Non-pigmented ciliary epithelial cell (primary cell): ENCODE results near the gene SH3BP2.

Experiments
- DNase-seq: peaks from one replicate; pipeline ENCODE4 v3.0.0-alpha.2; 2010; ENCODE audit warnings: low read depth

SH3BP2 gene

GRCh38 chr4:2803624-2804448, 11.0 kb downstream of the SH3BP2 start:
- DNase-seq = no peak

- no peak for DNase-seq
Observed at GRCh38 chr4:2804449-2804972, 11.6 kb downstream of the SH3BP2 start.

- no peak for DNase-seq
Observed at GRCh38 chr4:2804973-2805501, 12.2 kb downstream of the SH3BP2 start.

GRCh38 chr4:2805712-2806389, 13.0 kb downstream of the SH3BP2 start:
- no peak for DNase-seq

- no peak for DNase-seq
Observed at GRCh38 chr4:2806390-2807355, 13.8 kb downstream of the SH3BP2 start.

GRCh38 chr4:2807571-2807970, 14.7 kb downstream of the SH3BP2 start:
- DNase-seq = no peak

- no peak for DNase-seq
Observed at GRCh38 chr4:2808001-2808400, 15.1 kb downstream of the SH3BP2 start.

- no peak for DNase-seq
Observed at GRCh38 chr4:2809610-2810180, 16.8 kb downstream of the SH3BP2 start.

- DNase-seq = no peak
Observed at GRCh38 chr4:2810388-2810787, 17.5 kb downstream of the SH3BP2 start.

- no peak for DNase-seq
Observed at GRCh38 chr4:2811830-2812611, 19.1 kb downstream of the SH3BP2 start.

GRCh38 chr4:2812612-2813354, 19.9 kb downstream of the SH3BP2 start:
- no peak for DNase-seq

- no peak for DNase-seq
Observed at GRCh38 chr4:2813446-2814405, 20.8 kb downstream of the SH3BP2 start.

GRCh38 chr4:2814627-2815270, 21.9 kb downstream of the SH3BP2 start:
- DNase-seq = no peak

- no peak for DNase-seq
Observed at GRCh38 chr4:2816401-2816954, 23.6 kb downstream of the SH3BP2 start.

- no peak for DNase-seq
Observed at GRCh38 chr4:2817137-2817536, 24.3 kb downstream of the SH3BP2 start.

GRCh38 chr4:2817701-2818350, 24.9 kb downstream of the SH3BP2 start:
- DNase-seq = no peak

- no peak for DNase-seq
Observed at GRCh38 chr4:2818351-2818939, 25.6 kb downstream of the SH3BP2 start.
